H9 (cell line): Measurements from ENCODE around the gene JAK1. TPM values are rescaled to one million over a fixed set of nuclear protein-coding genes. Genes with fewer than 3 reads are reported as not detected.

Experiments used
- DNase-seq: peaks from one replicate; pipeline ENCODE4 v3.0.0-alpha.2; 2017
- H2AFZ ChIP-seq: one replicate; pipeline ENCODE4 v1.6.1; 2013; ENCODE audit warnings: mild to moderate bottlenecking, low read length, control low read depth, moderate library complexity
- H2AK5ac ChIP-seq: 2 replicates; pipeline ENCODE4 v1.6.1; 2013; ENCODE audit warnings: low read length, control low read depth, mixed read lengths; ENCODE audit not compliant: insufficient read length
- H2BK120ac ChIP-seq: one replicate; pipeline ENCODE4 v1.6.1; 2013; ENCODE audit warnings: low read depth, mild to moderate bottlenecking, low read length, control low read depth, inconsistent platforms; ENCODE audit not compliant: poor library complexity, severe bottlenecking
- H2BK12ac ChIP-seq: 2 replicates; pipeline ENCODE4 v1.6.1; 2013; ENCODE audit warnings: low read length, control low read depth, mixed read lengths, low read depth; ENCODE audit not compliant: insufficient read length
- H2BK15ac ChIP-seq: 2 replicates; pipeline ENCODE4 v1.6.1; 2013; ENCODE audit warnings: low read depth, low read length, control low read depth
- H2BK20ac ChIP-seq: one replicate; pipeline ENCODE4 v1.6.1; 2013; ENCODE audit warnings: low read depth, mild to moderate bottlenecking, low read length, control low read depth, inconsistent platforms; ENCODE audit not compliant: poor library complexity, severe bottlenecking
- H2BK5ac ChIP-seq: 2 replicates; pipeline ENCODE4 v1.6.1; 2013; ENCODE audit warnings: low read length, control low read depth, mixed read lengths; ENCODE audit not compliant: insufficient read length
- H3K14ac ChIP-seq: 2 replicates; pipeline ENCODE4 v1.6.1; 2013; ENCODE audit warnings: low read length, control low read depth; ENCODE audit not compliant: insufficient read depth
- H3K18ac ChIP-seq: 2 replicates; pipeline ENCODE4 v1.6.1; 2013; ENCODE audit warnings: low read depth, mild to moderate bottlenecking, mixed read lengths, low read length, control low read depth; ENCODE audit not compliant: insufficient read length
- H3K23ac ChIP-seq: 2 replicates; pipeline ENCODE4 v1.6.1; 2013; ENCODE audit warnings: low read length, control low read depth, mixed read lengths, low read depth; ENCODE audit not compliant: insufficient read length
- H3K23me2 ChIP-seq: 2 replicates; pipeline ENCODE4 v1.6.1; 2013; ENCODE audit warnings: low read depth, mild to moderate bottlenecking, mixed read lengths, low read length, control low read depth; ENCODE audit not compliant: insufficient read length, poor library complexity, severe bottlenecking
- H3K27ac ChIP-seq: 2 replicates; pipeline ENCODE4 v1.5.1; 2013; ENCODE audit warnings: low read length, control low read depth, mixed read lengths, low read depth; ENCODE audit not compliant: insufficient read length
- H3K27me3 ChIP-seq: 2 replicates; pipeline ENCODE4 v1.6.1; 2013; ENCODE audit warnings: low read length, control low read depth, inconsistent platforms; ENCODE audit not compliant: insufficient read depth
- H3K4ac ChIP-seq: 2 replicates; pipeline ENCODE4 v1.6.1; 2013; ENCODE audit warnings: low read depth, mild to moderate bottlenecking, control low read depth, inconsistent platforms, low read length, moderate library complexity
- H3K4me1 ChIP-seq: 2 replicates; pipeline ENCODE4 v1.6.1; 2013; ENCODE audit warnings: low read length, control low read depth, inconsistent platforms; ENCODE audit not compliant: insufficient read depth
- H3K4me2 ChIP-seq: 2 replicates; pipeline ENCODE4 v1.6.1; 2013; ENCODE audit warnings: low read length, control low read depth, mixed read lengths; ENCODE audit not compliant: insufficient read length, insufficient read depth
- H3K56ac ChIP-seq: 2 replicates; pipeline ENCODE4 v1.6.1; 2013; ENCODE audit warnings: low read depth, mild to moderate bottlenecking, mixed read lengths, low read length, control low read depth; ENCODE audit not compliant: insufficient read length
- H3K79me1 ChIP-seq: 2 replicates; pipeline ENCODE4 v1.6.1; 2013; ENCODE audit warnings: low read depth, mild to moderate bottlenecking, moderate library complexity, low read length, control low read depth, inconsistent platforms; ENCODE audit not compliant: insufficient read depth, poor library complexity, severe bottlenecking
- H3K79me2 ChIP-seq: 2 replicates; pipeline ENCODE4 v1.6.1; 2013; ENCODE audit warnings: low read length, control low read depth, inconsistent platforms; ENCODE audit not compliant: insufficient read depth
- H3K9ac ChIP-seq: 2 replicates; pipeline ENCODE4 v1.6.1; 2013; ENCODE audit warnings: low read length, control low read depth, mixed read lengths; ENCODE audit not compliant: insufficient read length; ENCODE audit errors: extremely low read depth
- H3K9me3 ChIP-seq: one replicate; pipeline ENCODE4 v1.6.1; 2013; ENCODE audit warnings: low read depth, low read length, inconsistent platforms; ENCODE audit not compliant: control insufficient read depth
- H3T11ph ChIP-seq: one replicate; pipeline ENCODE4 v1.6.1; 2013; ENCODE audit warnings: mild to moderate bottlenecking, low read length, control low read depth, inconsistent platforms
- H4K20me1 ChIP-seq: one replicate; pipeline ENCODE4 v1.6.1; 2013; ENCODE audit not compliant: control insufficient read depth, insufficient read length, insufficient read depth
- H4K5ac ChIP-seq: 2 replicates; pipeline ENCODE4 v1.6.1; 2013; ENCODE audit warnings: low read depth, mild to moderate bottlenecking, mixed read lengths, low read length, control low read depth; ENCODE audit not compliant: insufficient read length
- H4K8ac ChIP-seq: replicated peaks from 2 replicates; pipeline ENCODE4 v1.6.1; 2013; ENCODE audit warnings: low read length, control low read depth, mixed read lengths, low read depth; ENCODE audit not compliant: insufficient read length
- H4K91ac ChIP-seq: 2 replicates; pipeline ENCODE4 v1.6.1; 2013; ENCODE audit warnings: low read depth, mild to moderate bottlenecking, moderate library complexity, mixed read lengths, low read length, control low read depth; ENCODE audit not compliant: insufficient read length
- H3K27ac Mint-ChIP-seq, 3 experiments: 2 replicates in 2 of 3; 3 replicates in 1 of 3; pipeline ENCODE4 v1.8.0; 2020 to 2021; ENCODE audit warnings: mixed read lengths in 3 of 3, mild to moderate bottlenecking in 1 of 3, moderate library complexity in 1 of 3
- H3K27me3 Mint-ChIP-seq: 2 replicates; pipeline ENCODE4 v1.8.0; 2021; ENCODE audit warnings: low read depth, mild to moderate bottlenecking, moderate library complexity, mixed read lengths
- H3K36me3 Mint-ChIP-seq, 3 experiments: 2 replicates in 2 of 3; 3 replicates in 1 of 3; pipeline ENCODE4 v1.8.0; 2020 to 2021; ENCODE audit warnings: low read depth in 3 of 3, mixed read lengths in 3 of 3; ENCODE audit not compliant: insufficient read depth in 1 of 3
- H3K4me1 Mint-ChIP-seq, 2 experiments: 2 replicates each; pipeline ENCODE4 v1.8.0; 2020; ENCODE audit warnings: mixed read lengths in 2 of 2
- H3K4me3 Mint-ChIP-seq, 2 experiments: 2 replicates in 1 of 2; 3 replicates in 1 of 2; pipeline ENCODE4 v1.8.0; 2020 to 2021; ENCODE audit warnings: mild to moderate bottlenecking in 2 of 2, mixed read lengths in 2 of 2, moderate library complexity in 1 of 2
- H3K9me3 Mint-ChIP-seq, 2 experiments: 2 replicates in 1 of 2; 3 replicates in 1 of 2; pipeline ENCODE4 v1.8.0; 2020; ENCODE audit warnings: mild to moderate bottlenecking in 2 of 2, mixed read lengths in 2 of 2, moderate library complexity in 1 of 2
- WGBS: extraction: QIAGEN DNeasy Blood & Tissue Kit; methylation state at CpG from one replicate; pipeline ENCODE4 v1.1.7; 2013; ENCODE audit warnings: missing lambda C conversion rate, low lambda C conversion rate, mixed read lengths; ENCODE audit not compliant: insufficient read length; ENCODE audit errors: extremely low coverage; 5-methylcytosine and 5-hydroxymethylcytosine counted together
- total RNA-seq: library from RNA; stranded (reverse); gene quantifications from 2 replicates; pipeline ENCODE4 v1.2.1, GENCODE V29; 2021
- TF ChIP-seq, protein P1 (sequence below): fragments of 200-600 bp; sonication (generic); conservative IDR thresholded peaks from 3 replicates; pipeline ENCODE4 v1.8.0; 2021; ENCODE audit warnings: antibody characterized with exemption, mild to moderate bottlenecking

The JAK1 gene
- total RNA-seq, 1 experiment from 2014 or later: 12.8 TPM

GRCh38 chr1:64839732-64840405 is 126.5 kb downstream of the JAK1 start:
- Histone ChIP-seq H4K8ac (no peak overlapping the region), H3K14ac (no peak overlapping the region), H3K79me1 (no peaks in the 10 kb centered on the region), H4K5ac (no peak overlapping the region), H2BK5ac (no peak overlapping the region), H3K27me3 (no peaks in the 10 kb centered on the region), H3K4me1 (no peaks in the 10 kb centered on the region), H3K56ac (no peak overlapping the region), H3K9me3 (no peaks in the 10 kb centered on the region), H3T11ph (no peak overlapping the region), H2AFZ (no peak overlapping the region), H2BK120ac (no peak overlapping the region), H4K20me1 (no peaks in the 10 kb centered on the region), H2AK5ac (no peak overlapping the region), H4K91ac (no peak overlapping the region), H3K18ac (no peak overlapping the region), H3K4ac (no peak overlapping the region), H3K23ac (no peak overlapping the region), H3K23me2 (no peaks in the 10 kb centered on the region), H3K4me2 (no peak overlapping the region), H2BK15ac (no peak overlapping the region), H2BK12ac (no peak overlapping the region), H3K9ac (no peak overlapping the region), H2BK20ac (no peak overlapping the region), H3K79me2 (no peaks in the 10 kb centered on the region), H3K27ac (no peak overlapping the region)
- Mint-ChIP-seq H3K36me3 (peaks cover 5 to 24% (median 7%) of the 10 kb centered on the region in 3 experiments; a peak in 6 of 7 replicates), H3K4me3 (no peak overlapping the region), H3K4me1 (peaks cover 4 to 5% of the 10 kb centered on the region in 2 experiments; a peak in 2 of 4 replicates), H3K27ac (0 out of 7 replicates have a peak overlapping the region, but pooled peaks of 1 of the 3 experiments have one; percentile 18), H3K9me3 (no peaks in the 10 kb centered on the region), H3K27me3 (no peaks in the 10 kb centered on the region)
- TF ChIP-seq, protein P1, sequence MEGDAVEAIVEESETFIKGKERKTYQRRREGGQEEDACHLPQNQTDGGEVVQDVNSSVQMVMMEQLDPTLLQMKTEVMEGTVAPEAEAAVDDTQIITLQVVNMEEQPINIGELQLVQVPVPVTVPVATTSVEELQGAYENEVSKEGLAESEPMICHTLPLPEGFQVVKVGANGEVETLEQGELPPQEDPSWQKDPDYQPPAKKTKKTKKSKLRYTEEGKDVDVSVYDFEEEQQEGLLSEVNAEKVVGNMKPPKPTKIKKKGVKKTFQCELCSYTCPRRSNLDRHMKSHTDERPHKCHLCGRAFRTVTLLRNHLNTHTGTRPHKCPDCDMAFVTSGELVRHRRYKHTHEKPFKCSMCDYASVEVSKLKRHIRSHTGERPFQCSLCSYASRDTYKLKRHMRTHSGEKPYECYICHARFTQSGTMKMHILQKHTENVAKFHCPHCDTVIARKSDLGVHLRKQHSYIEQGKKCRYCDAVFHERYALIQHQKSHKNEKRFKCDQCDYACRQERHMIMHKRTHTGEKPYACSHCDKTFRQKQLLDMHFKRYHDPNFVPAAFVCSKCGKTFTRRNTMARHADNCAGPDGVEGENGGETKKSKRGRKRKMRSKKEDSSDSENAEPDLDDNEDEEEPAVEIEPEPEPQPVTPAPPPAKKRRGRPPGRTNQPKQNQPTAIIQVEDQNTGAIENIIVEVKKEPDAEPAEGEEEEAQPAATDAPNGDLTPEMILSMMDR: no peak
- no CpG with 5 or more reads among the region's 15 CpGs for WGBS
- no peak for DNase-seq
